ENCODE measurements around the gene FAM13C. TPM values are rescaled to one million over a fixed set of nuclear protein-coding genes. Genes with fewer than 3 reads are reported as not detected.

Gene FAM13C
- polyA plus RNA-seq, 4 donors, result 1.1 to 3.3 (median 3.0) TPM; not detected in 1

DNA sequence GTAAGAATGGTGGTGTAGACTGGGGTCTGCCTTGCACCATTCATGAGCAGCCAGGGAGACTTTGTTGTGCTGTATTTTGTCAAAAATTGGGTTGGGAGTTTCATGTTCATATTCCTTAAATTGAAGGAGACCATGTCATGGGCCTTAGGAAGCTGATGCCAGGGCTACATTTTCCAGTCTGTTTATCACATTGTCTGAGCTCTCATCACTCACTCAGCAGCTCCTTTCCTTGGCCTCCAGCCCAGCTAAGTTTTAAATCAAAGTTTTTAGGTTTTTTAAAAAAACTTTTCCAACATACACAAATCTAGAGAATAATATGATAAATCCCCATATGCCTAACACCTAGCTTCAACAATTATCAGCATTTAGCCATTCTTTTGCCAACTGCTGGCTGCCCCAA is 12.6 kb upstream of the FAM13C start:
- no peaks in the 10 kb centered on the region for H3K4me1 ChIP-seq (ENCODE audit: control insufficient read depth in 3 of 3, insufficient read depth in 2 of 3, low read depth in 1 of 3, low read length in 2 of 3)
- H3K9me3 ChIP-seq (ENCODE audit: control insufficient read depth in 2 of 2, insufficient read depth in 1 of 2, low read depth in 1 of 2, low read length in 1 of 2), result no peaks in the 10 kb centered on the region
- FAIRE-seq (no peak), DNase-seq (no peak)
- no peaks in the 10 kb centered on the region for H3K36me3 ChIP-seq (ENCODE audit: control insufficient read depth in 3 of 3, insufficient read depth in 2 of 3, low read depth in 1 of 3, low read length in 3 of 3)
- no peak overlapping the region for H3K27ac ChIP-seq (ENCODE audit: low read depth in 1 of 3, low read length in 2 of 3)
- no peaks in the 10 kb centered on the region for H3K27me3 ChIP-seq (ENCODE audit: control insufficient read depth in 3 of 3, insufficient read depth in 3 of 3, low read length in 3 of 3)
- H3K4me3 ChIP-seq (ENCODE audit: low read depth in 1 of 3, low read length in 3 of 3), result no peak overlapping the region

DNA sequence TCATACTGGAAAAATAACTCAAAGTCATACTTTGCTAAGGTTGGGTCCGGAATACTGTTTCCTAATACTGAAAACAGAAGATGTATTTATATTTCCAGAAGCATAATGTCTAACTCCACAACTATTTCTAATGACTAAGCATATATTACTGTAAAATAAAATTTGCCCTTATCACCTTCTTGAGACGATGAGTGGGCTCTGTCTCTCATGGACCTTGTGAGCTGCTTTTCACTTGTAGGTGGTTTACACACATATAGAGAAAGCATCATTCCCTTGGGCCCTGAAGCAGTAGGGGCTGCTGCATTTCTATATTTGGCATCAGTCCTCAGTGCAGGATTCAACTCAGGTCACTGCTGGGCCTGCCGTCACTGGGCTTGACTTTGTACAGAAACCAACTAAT is 10.7 kb upstream of the FAM13C start:
- 77 to 88% (median 85%) methylated on average over 3 of the region's 3 CpGs for WGBS, 3 donors
- no peak for FAIRE-seq

DNA sequence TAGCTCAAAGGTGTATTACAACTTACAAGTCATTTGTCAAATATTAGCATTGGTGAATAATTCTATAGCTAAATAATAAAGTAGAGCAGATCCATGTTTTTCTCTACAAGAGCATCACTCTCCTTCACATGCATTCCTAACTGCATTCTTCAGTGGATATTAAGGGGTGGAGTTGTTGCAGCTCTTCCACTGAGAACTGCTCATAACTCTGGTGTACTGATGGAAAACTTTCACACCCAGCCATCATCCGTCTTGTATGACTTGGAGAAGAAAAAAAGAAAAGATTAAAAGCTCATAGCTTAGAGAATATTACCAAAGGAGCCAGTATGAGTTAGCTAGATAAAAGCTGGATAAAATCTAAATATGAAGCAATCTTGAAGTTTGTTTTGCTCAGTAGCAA is 10.2 kb upstream of the FAM13C start:
- Histone ChIP-seq H3K27me3 (ENCODE audit: control insufficient read depth in 3 of 3, insufficient read depth in 3 of 3, low read length in 3 of 3) (no peaks in the 10 kb centered on the region), H3K4me3 (ENCODE audit: low read depth in 1 of 3, low read length in 3 of 3) (no peak overlapping the region), H3K4me1 (ENCODE audit: control insufficient read depth in 3 of 3, insufficient read depth in 2 of 3, low read depth in 1 of 3, low read length in 2 of 3) (no peaks in the 10 kb centered on the region), H3K27ac (ENCODE audit: low read depth in 1 of 3, low read length in 2 of 3) (no peak overlapping the region), H3K36me3 (ENCODE audit: control insufficient read depth in 3 of 3, insufficient read depth in 2 of 3, low read depth in 1 of 3, low read length in 3 of 3) (no peaks in the 10 kb centered on the region), H3K9me3 (ENCODE audit: control insufficient read depth in 2 of 2, insufficient read depth in 1 of 2, low read depth in 1 of 2, low read length in 1 of 2) (no peaks in the 10 kb centered on the region)
- no peak for FAIRE-seq
- no peak for DNase-seq
- 51 to 78% (median 69%) methylated on average over 1 of the region's 1 CpG for WGBS, 3 donors

More for the DNA sequence above, 10.7 kb upstream of the FAM13C start:
- Histone ChIP-seq H3K4me3 (ENCODE audit: low read depth in 1 of 3, low read length in 3 of 3) (no peak overlapping the region), H3K27me3 (ENCODE audit: control insufficient read depth in 3 of 3, insufficient read depth in 3 of 3, low read length in 3 of 3) (no peaks in the 10 kb centered on the region), H3K36me3 (ENCODE audit: control insufficient read depth in 3 of 3, insufficient read depth in 2 of 3, low read depth in 1 of 3, low read length in 3 of 3) (no peaks in the 10 kb centered on the region), H3K9me3 (ENCODE audit: control insufficient read depth in 2 of 2, insufficient read depth in 1 of 2, low read depth in 1 of 2, low read length in 1 of 2) (no peaks in the 10 kb centered on the region), H3K4me1 (ENCODE audit: control insufficient read depth in 3 of 3, insufficient read depth in 2 of 3, low read depth in 1 of 3, low read length in 2 of 3) (no peaks in the 10 kb centered on the region), H3K27ac (ENCODE audit: low read depth in 1 of 3, low read length in 2 of 3) (no peak overlapping the region)
- no peak for DNase-seq

DNA sequence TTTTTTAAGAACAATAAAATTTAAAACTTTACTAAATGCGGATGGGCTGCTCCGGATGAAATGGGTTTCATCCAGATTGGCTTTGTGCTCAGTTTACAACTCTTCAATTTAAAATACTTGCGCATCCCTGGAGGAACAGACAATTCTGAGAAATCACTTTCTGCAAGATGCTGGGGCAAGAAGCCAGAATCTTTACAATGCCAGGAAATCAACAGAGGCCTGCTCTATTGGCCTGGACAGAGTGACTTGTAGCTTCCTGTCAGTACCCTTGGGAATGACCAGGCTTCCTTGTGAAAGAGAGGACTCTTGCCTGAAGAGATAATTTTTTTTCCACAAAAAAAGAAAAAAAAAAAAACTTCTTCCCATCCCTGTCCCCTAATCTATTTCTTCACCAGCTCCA is 3.9 kb upstream of the FAM13C start:
- Histone ChIP-seq H3K27me3 (ENCODE audit: control insufficient read depth in 3 of 3, insufficient read depth in 3 of 3, low read length in 3 of 3) (peaks cover 0 to 12% (median 0%) of the 10 kb centered on the region in 3 donors), H3K36me3 (ENCODE audit: control insufficient read depth in 3 of 3, insufficient read depth in 2 of 3, low read depth in 1 of 3, low read length in 3 of 3) (no peaks in the 10 kb centered on the region), H3K27ac (ENCODE audit: low read depth in 1 of 3, low read length in 2 of 3) (no peak overlapping the region), H3K9me3 (ENCODE audit: control insufficient read depth in 2 of 2, insufficient read depth in 1 of 2, low read depth in 1 of 2, low read length in 1 of 2) (no peaks in the 10 kb centered on the region), H3K4me1 (ENCODE audit: control insufficient read depth in 3 of 3, insufficient read depth in 2 of 3, low read depth in 1 of 3, low read length in 2 of 3) (peaks cover 0 to 3% (median 0%) of the 10 kb centered on the region in 3 donors), H3K4me3 (ENCODE audit: low read depth in 1 of 3, low read length in 3 of 3) (no peak overlapping the region)
- WGBS, 3 donors, result 74 to 89% (median 88%) methylated on average over 3 of the region's 3 CpGs
- no peak for FAIRE-seq
- peak in 1 of 2 donors; percentile 2 for DNase-seq

DNA sequence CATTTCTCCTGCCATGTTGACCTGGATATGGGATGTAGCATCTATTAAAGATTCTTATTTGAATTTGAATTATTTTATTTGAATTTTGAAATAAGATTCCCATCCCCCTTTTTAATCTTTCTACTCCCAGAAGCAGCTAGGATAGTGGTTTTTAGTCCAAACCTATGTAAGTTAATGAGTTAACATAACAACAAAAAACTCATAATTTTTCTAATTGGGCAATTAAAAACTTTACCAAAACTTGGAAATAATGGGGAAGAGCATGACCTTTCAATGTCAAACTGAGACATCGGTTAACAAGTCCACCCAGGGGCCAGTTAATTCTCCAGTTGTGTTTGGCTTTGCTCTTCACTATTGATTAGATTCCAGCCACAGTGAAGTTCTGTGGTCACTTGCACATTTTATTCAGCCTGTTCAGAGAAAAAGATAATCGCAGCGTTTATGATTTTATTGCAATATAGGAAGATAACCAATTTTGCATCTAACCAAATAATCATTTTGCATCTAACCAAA is 1.2 kb upstream of the FAM13C start:
- FAIRE-seq (no peak), DNase-seq (no peak)
- Histone ChIP-seq H3K9me3 (ENCODE audit: control insufficient read depth in 2 of 2, insufficient read depth in 1 of 2, low read depth in 1 of 2, low read length in 1 of 2) (no peaks in the 10 kb centered on the region), H3K4me1 (ENCODE audit: control insufficient read depth in 3 of 3, insufficient read depth in 2 of 3, low read depth in 1 of 3, low read length in 2 of 3) (peaks cover 0 to 3% (median 0%) of the 10 kb centered on the region in 3 donors), H3K27ac (ENCODE audit: low read depth in 1 of 3, low read length in 2 of 3) (no peak overlapping the region), H3K4me3 (ENCODE audit: low read depth in 1 of 3, low read length in 3 of 3) (peak overlapping the region in 1 of 3 donors; percentile 36), H3K27me3 (ENCODE audit: control insufficient read depth in 3 of 3, insufficient read depth in 3 of 3, low read length in 3 of 3) (peaks cover 0 to 12% (median 2%) of the 10 kb centered on the region in 3 donors), H3K36me3 (ENCODE audit: control insufficient read depth in 3 of 3, insufficient read depth in 2 of 3, low read depth in 1 of 3, low read length in 3 of 3) (no peaks in the 10 kb centered on the region)
- WGBS, 3 donors, result 23 to 64% (median 36%) methylated on average over 3 of the region's 3 CpGs

DNA sequence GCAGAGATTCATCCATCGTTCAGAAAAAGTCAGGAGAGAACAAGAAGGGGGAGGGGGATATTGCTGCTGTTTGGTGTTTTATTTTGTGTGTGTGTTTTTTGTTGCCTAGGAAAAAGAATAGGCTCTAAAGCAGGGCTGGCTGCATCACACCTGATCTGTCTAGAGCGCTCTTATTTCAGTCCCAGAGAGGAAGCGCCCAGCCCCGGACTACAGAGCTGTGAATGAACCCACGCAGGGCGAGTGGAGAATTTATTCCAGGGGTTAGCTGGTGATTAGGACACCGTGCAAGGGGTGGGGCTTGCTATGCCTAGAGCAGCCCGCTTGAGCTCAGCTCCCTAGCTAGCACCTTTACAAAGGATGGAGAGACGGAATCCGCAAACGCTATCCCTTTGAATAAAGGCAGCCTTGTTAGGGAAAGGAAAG is 621 bp upstream of the FAM13C start:
- Histone ChIP-seq H3K27ac (ENCODE audit: low read depth in 1 of 3, low read length in 2 of 3) (peak overlapping the region in 1 of 3 donors; percentile 48), H3K9me3 (ENCODE audit: control insufficient read depth in 2 of 2, insufficient read depth in 1 of 2, low read depth in 1 of 2, low read length in 1 of 2) (no peaks in the 10 kb centered on the region), H3K4me1 (ENCODE audit: control insufficient read depth in 3 of 3, insufficient read depth in 2 of 3, low read depth in 1 of 3, low read length in 2 of 3) (peaks cover 0 to 3% (median 0%) of the 10 kb centered on the region in 3 donors), H3K36me3 (ENCODE audit: control insufficient read depth in 3 of 3, insufficient read depth in 2 of 3, low read depth in 1 of 3, low read length in 3 of 3) (no peaks in the 10 kb centered on the region), H3K27me3 (ENCODE audit: control insufficient read depth in 3 of 3, insufficient read depth in 3 of 3, low read length in 3 of 3) (peaks cover 0 to 12% (median 2%) of the 10 kb centered on the region in 3 donors), H3K4me3 (ENCODE audit: low read depth in 1 of 3, low read length in 3 of 3) (peak overlapping the region in 2 of 3 donors; percentile 36 to 42)
- FAIRE-seq, result no peak
- DNase-seq, result peak; percentile 37 to 57
- WGBS, 3 donors, result 3 to 5% (median 3%) methylated on average over 11 of the region's 11 CpGs

DNA sequence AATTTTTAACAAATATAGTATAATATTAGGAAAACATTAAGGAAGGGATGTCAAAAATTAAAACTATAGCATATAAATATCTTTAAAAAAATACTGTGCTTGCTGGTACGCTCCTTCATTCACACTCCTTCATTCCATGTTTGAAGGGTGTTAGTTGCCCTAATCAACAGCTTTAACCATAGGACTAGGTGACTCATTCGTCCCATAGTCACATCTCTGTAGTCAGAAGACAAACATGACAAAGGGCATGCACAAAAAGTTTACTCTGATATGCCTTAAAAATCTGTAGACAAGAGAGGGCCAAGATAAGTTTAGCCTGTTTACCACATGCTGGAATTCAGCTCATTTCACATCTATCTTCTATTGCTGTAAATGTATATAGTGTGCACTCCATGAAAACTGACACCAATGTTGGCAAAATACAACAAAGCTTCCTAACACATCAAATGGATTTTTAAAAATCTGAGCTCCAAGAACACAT is 646 bp downstream of the FAM13C start:
- peaks cover 0 to 12% (median 2%) of the 10 kb centered on the region in 3 donors for H3K27me3 ChIP-seq (ENCODE audit: control insufficient read depth in 3 of 3, insufficient read depth in 3 of 3, low read length in 3 of 3)
- peak overlapping the region in 1 of 3 donors; percentile 36 for H3K4me3 ChIP-seq (ENCODE audit: low read depth in 1 of 3, low read length in 3 of 3)
- H3K4me1 ChIP-seq (ENCODE audit: control insufficient read depth in 3 of 3, insufficient read depth in 2 of 3, low read depth in 1 of 3, low read length in 2 of 3), result peaks cover 0 to 3% (median 0%) of the 10 kb centered on the region in 3 donors
- peak; percentile 6 to 12 for DNase-seq
- peak overlapping the region in 2 of 3 donors; percentile 29 to 77 for H3K27ac ChIP-seq (ENCODE audit: low read depth in 1 of 3, low read length in 2 of 3)
- no peaks in the 10 kb centered on the region for H3K36me3 ChIP-seq (ENCODE audit: control insufficient read depth in 3 of 3, insufficient read depth in 2 of 3, low read depth in 1 of 3, low read length in 3 of 3)
- H3K9me3 ChIP-seq (ENCODE audit: control insufficient read depth in 2 of 2, insufficient read depth in 1 of 2, low read depth in 1 of 2, low read length in 1 of 2), result no peaks in the 10 kb centered on the region
- 39 to 51% (median 48%) methylated on average over 2 of the region's 2 CpGs for WGBS, 3 donors
- FAIRE-seq, result no peak

DNA sequence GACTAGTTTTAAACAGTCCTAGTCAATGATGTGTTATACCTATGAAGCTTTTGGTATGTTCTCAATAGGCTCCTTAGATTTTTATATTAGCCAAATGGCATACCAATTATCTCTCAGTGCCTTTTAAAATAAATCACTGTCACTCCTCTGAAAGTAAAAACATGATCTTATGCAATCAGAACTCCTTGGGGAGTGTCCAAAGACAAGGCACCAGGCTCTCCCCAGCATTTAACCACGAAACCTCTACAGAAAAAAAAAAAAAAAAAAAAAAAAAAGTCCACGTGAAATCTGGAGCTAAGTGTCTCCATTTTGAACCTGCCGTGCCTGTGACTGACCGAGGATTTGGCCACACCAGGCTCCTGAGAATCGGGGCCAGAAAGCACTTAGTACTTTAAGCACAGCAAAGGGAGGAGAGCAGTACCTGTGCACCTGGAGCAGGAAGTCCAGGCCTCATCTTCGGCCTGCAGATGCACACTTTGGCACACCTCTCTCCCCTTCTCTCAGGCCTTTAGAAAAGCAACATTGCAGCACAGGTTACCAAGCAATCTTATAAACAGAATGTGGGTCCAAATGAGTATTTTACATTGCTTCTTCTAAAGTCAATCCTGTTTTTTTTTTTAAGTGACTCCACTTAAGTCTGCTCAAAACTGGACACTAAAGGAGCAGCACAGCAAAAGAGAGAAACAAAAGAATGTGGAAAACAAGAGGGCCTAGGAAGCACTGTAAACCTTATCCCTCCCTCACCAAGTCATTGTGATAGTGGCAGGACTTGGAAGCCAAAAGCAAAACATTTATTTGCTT is 1.5 kb downstream of the FAM13C start:
- H3K36me3 ChIP-seq (ENCODE audit: control insufficient read depth in 3 of 3, insufficient read depth in 2 of 3, low read depth in 1 of 3, low read length in 3 of 3), result no peaks in the 10 kb centered on the region
- no peaks in the 10 kb centered on the region for H3K4me1 ChIP-seq (ENCODE audit: control insufficient read depth in 3 of 3, insufficient read depth in 2 of 3, low read depth in 1 of 3, low read length in 2 of 3)
- peaks cover 0 to 12% (median 2%) of the 10 kb centered on the region in 3 donors for H3K27me3 ChIP-seq (ENCODE audit: control insufficient read depth in 3 of 3, insufficient read depth in 3 of 3, low read length in 3 of 3)
- no peak for FAIRE-seq
- peak overlapping the region in 1 of 3 donors; percentile 58 for H3K27ac ChIP-seq (ENCODE audit: low read depth in 1 of 3, low read length in 2 of 3)
- no peaks in the 10 kb centered on the region for H3K9me3 ChIP-seq (ENCODE audit: control insufficient read depth in 2 of 2, insufficient read depth in 1 of 2, low read depth in 1 of 2, low read length in 1 of 2)
- no peak overlapping the region for H3K4me3 ChIP-seq (ENCODE audit: low read depth in 1 of 3, low read length in 3 of 3)
- DNase-seq, result no peak
- 69 to 89% (median 76%) methylated on average over 6 of the region's 6 CpGs for WGBS, 3 donors

All from small intestine (tissue), 7 donors.